ENCODE measurements around the gene PCSK1N.

- TF ChIP-seq GATA2 (IDR thresholded peaks at IDR 0.05; ENCODE audit: low read depth, low read length) = no peak
- no peak for TF ChIP-seq GATA3 (IDR thresholded peaks at IDR 0.05; ENCODE audit: low read depth, low read length)
Measured at GRCh38 chrX:48802089-48802904, 33.1 kb downstream of the PCSK1N start.
